GM19328 (cell line): ENCODE results near the gene KRT23.

Source experiments
- ATAC-seq: cut with Tn5 transposase; IDR thresholded peaks from one replicate; pipeline ENCODE4 v1.9.1; 2021; ENCODE audit warnings: mild to moderate bottlenecking, moderate library complexity; ENCODE audit not compliant: unreplicated experiment

The KRT23 gene

DNA sequence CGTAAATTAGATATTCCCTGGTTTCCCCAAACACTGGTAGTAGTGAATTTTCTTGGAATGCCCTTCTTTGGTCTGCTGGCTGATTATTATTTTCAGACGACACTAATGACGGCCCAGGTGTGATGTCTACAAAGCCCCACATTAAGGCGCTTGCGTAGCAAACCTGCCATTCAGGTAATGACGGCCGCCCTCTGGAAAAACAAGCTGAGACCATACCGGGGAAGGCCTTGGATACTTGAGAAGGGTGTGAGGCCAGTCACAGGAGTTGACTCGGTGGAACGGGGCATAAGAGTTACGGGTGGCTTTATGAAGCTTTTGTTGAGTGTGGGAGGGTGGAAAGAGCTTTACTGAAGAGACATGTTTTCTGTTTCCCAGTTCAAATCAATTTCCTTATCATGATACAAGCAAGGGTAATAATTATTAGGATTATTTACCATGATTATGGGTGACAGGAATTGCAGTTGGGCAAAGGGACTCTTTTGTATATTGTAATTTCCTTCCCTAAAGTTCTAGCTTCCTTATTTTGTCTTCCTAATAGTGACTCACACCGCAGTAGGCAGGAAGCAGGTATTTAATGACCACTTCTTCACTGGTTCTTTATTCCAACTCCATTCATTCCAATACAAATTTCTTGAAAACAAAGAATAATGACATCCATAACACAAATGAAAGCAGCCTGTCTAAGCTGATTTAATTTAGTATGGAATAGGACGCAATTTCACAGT is 24.8 kb downstream of the KRT23 start:
- ATAC-seq: no peak

DNA sequence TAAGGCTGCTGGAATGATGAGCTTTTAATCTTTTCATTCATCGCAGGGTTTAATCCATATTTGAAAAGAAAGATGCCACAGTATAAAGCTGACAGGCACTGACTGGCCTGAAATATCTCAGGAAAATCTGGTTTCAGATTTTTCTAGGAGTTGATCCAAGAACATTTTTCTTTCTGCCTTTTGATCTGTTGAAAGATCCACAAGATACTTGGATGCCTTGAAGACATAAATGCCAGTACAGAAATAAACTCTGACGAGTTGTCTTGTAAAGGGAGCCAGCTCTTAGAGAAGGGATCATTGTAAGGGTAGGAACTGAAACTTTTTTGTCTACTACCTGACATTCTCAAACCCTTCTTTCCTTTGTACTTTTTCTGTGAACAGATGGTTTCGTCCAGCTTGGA is 27.0 kb downstream of the KRT23 start:
- no peak for ATAC-seq

DNA sequence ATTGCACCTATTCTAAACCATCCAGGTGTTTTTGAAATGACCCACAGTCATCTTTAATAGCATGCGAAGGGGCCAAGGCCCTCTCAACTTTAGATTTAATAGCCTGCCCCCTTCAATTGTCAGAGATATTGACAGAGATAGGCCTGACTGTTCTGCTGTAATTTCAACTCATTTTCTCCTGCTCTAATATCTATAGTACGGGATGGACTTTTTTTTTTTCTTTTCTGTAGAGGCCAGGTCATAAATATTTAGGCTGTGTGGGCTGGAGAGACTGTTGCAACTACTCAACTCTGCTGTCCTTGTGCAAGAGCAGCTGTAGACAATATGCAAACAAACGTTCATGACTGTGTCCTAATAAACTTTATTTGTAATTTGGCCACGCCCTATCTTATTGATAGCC is 27.7 kb downstream of the KRT23 start:
- ATAC-seq: no peak

DNA sequence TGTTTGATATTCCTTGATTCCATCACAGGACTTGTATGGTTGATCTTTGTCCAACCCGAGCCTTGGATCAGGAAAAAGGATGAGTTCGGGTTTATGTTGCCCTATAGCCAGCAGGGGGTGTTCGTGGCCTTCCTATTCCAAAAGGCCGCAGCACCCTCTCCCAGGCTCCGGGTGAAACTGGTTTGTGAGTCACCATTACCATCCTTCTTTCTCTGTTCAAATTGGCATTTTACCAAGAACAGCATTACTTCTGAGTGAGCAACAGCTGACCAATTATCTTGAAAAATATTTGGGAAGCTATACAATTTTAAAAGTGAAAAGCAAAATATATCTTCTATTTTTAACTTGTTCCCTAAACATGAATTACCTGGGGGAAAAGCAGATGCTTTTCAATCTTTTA is 28.1 kb downstream of the KRT23 start:
- no peak for ATAC-seq

DNA sequence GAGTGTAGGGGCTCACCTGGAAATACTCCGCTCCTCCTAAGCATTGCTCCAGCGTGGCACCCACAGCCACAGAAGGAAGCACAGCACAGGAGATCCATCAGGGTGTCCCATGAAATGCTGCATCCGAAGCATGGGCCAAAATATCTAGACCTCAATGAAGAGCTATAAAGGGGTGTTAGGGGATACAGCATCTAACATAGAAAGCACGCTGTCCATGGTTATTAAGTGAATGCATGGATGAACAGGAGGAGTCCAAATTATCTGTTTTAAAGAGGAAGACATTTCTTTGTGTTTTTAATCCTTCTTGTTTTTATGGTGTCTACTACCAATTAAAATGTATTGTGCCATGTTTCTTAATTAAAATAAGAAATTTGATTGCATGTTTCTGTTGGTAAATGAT is 30.8 kb downstream of the KRT23 start:
- no peak for ATAC-seq

DNA sequence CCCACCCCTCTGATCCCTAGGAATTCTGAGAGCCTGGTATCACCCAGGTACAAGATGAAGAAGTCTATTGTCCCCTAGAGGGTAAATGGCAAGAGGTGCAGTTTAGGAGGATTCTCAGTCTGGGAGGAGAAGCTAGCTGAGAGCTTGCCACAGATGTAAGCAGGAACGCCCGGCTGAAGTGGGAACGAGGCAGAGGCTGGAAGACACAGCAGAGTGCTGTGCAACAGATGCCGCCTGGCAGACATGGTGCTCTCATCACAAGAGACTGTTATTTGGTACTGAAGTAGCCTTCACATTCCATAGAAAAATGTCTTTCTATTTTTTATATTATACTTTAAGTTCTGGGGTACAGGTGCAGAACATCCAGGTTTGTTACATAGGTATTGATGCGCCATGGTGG is 32.1 kb downstream of the KRT23 start:
- ATAC-seq: no peak

DNA sequence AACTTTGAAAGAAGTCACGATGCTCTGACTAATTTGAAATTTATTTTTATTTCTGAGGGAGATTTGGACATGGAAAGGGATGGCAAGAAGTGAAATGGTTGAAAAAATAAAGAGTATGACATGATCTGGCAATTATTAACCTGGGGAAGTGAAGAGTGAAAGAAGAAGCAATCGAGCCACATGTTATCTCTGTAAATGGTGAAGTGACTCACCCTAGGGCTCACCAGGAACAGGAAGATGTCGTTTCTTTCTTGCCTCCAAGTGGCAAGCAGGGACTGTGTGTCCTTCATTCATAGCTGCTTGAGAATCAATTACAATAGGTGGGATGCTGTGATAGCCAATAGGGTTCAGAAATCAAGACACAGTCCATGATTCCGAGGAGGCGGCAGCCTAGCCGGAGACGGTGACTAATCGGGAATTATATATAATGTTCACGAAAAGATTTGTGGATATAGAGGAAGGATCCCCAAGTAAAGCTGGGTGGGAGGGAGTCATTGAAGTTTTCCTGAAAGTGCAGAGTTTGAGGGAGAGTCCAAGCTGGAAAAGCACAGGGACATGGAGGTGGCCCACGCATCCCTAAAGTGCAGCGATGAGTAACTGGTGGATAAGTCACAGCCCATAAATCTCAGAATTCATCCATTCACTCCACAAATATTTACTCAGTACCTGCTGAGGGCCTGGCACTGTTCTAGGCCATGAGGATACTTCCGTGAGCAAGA is 34.2 kb downstream of the KRT23 start:
- ATAC-seq: no peak

DNA sequence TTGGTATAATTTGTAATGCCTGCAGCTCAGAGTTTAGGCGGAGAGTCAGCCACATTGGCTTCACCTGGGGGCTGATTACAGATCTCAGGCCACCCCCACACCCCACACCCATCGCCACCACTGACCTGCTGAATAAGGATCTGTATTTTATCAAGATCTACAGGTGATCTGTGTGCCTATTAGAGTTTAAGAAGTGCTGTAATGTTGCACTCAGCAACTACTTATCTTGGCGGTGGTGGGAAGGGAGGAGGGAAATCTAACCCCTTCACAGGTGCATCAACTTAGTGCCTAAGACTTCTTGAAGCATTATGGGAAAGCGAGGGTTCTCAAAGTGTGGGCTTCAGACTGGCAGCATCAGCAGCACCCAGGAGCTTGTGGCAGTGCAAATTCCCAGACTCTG is 34.9 kb downstream of the KRT23 start:
- ATAC-seq: no peak

DNA sequence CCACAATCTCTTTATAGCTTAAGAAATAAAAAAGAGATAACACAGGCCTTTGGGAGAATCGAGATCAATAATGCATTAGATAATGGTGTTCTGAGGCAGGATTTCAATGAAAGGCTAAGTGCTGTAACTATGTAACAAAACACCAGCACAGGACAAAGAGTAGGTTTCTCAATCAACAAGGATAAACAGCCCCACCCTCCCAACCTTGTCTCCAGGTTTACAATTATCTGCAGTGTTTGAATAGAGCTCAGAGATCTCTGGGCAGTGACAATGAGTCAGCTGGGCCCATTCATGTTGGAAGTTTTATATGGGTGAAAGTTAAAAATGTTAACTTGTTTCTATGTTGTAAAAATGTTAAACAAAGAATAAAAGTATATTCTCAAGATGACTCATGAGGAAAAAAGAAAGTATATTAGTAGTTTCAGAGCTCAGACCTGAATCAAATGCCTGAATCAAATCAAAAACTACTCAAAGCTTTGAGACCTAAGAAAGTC is 35.4 kb downstream of the KRT23 start:
- no peak for ATAC-seq

DNA sequence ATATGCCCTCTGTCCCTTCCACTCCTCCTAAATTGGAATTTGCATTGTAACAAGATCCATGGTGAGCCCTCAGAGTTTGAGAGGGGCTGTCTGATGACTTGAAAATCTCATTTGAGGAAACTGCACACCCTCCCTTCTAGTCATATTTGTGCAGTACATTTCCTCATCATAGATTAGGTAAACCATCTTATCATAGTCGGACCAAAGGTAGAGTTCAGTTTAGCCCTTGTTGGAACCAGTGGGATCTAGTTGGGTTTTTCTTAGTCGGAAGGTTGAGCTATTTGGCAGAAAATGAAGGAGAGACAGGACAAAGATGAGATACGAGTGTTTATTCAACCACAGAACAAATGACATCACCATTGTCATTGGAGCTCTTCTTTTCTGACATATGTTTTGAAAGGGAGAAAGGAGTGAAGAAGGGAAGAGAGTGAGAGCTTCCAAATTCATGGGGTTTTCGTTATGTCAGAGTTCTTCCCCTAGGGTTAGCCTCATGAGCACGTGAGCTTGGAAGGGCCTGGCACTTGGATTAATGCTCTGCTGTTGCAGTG is 36.6 kb downstream of the KRT23 start:
- no peak for ATAC-seq

DNA sequence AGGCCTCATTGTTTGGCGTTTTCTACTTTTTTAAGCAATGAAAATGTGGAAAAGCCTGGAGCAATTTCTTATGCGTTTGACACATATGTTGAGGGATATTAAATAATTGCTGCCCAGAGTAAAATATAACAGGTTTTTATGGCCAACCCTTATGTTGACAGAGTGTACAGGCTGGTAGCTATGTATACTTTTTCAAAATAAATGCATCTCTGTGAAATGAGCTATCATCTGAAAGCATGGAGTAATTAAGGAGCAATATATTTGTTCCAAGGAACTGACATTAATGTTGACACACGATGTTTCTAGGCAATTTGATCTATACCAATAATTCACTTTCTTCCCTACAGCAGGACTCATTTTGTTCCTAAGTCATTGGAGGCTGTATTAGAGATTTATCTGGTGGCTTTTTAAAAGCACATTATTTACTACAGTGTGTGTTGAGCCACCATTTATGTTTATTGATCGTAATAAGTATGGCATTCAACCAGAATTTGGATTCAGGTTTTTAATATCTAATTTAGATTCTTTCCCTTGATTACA is 40.5 kb downstream of the KRT23 start:
- no peak for ATAC-seq

DNA sequence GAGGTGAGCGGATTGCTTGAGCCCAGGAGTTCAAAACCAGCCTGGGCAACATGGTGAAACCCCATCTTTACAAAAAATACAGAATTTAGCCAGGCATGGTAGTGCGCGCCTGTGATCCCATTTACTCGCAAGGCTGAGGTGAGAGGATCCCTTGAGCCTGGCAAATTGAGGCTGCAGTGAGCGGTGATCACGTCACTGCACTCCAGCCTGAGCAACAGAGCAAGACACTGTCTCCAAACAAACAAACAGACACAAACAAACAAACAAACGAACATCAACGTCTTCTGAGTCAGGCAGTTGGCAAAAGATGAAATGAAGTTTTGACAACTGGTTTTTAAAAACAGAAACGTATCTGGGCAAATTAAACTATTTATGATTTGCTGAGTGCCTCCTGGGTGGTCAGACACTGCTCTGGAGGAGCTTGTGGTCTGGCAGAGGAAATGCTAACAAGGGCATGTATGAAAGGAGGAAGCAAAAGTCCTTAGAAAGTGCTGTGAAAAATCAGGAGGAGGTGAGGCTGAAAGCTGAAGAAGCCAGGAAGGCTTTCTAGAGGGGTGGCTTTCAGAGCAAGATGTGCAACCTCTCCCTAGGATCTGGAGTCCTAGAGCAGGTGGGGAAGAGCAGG is 42.2 kb downstream of the KRT23 start:
- no peak for ATAC-seq

DNA sequence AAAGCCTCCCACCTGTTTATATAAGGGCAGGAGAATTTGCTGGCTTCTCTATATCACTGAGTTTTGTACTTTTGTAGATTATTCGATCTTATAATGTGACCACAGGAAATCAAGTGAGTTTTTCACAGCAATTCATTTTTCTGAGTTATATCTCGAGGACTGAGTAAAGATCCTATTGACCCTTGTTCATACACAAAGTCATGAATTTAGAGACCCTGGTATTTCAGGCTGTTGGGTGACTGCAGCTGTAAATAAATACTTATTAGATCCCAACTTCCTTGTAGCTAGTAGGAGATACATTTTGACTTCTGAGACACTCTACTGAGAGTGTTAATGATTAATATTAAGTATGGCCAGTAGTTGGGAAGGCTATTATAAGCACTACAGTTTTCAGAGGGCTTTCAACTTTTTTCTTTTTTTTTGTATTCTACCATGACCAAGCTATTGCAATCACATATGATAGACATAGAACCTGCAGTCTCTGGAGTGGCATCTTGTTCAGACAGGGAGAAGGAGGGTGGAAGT is 49.2 kb downstream of the KRT23 start:
- no peak for ATAC-seq

DNA sequence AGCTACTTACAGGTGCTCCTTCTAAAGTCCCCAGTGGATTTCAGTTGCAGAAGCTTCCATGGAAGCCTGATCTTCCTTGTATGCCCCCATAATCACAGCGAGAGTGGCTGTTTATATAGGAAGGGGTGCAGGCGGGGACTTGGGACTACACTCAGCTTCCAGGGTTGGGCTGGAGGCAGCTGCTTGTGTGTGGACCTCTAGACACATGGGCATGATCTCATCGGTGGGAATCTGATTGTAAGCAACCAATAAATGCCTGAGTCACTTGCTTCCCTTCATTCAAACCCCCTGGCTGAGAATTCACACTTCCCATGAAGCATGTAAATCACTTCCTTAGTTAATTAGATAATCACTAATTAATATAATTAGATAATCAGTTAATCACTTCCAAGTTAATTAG is 51.4 kb downstream of the KRT23 start:
- no peak for ATAC-seq

DNA sequence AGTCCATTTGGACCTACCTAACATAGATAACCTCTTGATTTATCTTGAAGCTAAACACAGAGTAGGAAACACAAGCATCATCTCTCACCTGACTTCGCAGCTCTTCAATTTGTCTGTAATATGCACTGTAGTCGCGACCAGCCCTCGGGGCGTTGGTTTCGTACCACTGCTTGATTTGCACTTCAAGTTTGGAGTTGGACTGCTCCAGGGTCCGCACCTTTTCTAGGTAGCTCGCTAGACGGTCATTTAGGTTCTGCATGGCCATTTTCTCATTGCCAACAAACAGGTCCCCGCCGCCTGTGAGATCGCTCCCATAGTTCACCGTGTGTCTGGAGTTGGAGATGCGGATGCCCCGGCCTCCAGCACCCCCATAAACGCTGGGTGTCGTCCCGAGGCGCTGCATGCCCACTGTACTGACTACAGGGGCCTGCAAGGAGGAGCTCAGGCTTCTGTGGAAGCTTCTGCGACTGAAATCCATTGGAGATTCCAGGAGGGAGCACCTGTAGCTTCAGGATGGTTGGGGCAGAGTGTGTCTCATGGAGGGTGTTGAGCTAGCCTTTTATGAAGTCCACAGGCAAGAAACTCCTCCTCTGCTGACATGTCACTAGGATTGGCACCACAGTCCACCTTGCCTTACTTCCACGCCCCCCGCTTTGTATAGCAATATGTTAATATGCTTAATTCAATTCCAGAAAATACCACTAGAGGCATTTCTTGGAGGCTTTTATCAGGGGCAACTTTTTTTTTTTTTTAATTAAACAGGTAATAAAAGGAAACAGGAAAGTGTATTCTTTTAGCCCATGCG is 52.5 kb downstream of the KRT23 start, which contains the start of gene KRT20:
Gene KRT20, minus strand, starts transcription at position 535 of the 805 bp plus-strand sequence. Its CDS starts 57 bp downstream, at position 478.
- ATAC-seq: no peak

DNA sequence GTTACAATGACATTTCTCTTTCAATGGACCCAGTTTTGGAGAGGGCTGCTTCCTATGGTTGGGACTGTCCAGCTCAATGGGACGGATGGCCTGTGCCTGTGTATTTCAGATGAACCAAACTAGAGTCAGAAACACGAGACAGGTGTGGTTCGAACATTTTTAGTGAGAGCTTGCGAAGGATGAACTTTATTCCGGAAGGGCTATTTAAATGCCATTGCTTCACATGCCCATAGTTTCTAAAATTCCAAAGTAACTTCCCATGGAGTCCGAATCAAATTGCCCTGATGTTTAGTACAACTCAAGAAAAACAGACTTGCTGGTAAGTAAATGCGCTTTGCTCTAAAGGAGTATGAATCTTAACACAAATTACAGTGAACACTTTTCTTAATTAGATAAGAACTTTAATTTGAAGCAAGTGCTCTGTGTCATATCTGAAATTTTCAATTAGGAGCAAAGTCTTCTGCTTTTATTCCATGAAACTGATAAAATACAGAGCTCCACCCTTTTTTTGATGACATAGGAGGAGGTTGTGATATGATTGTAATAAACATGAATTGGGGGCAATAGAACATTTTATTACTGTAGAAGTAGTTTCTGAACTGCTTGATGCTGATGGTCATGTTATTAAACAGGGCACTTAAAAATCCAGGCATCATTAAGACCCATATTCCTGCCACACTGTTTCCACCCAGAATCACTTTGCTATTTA is 53.7 kb downstream of the KRT23 start:
- no peak for ATAC-seq

DNA sequence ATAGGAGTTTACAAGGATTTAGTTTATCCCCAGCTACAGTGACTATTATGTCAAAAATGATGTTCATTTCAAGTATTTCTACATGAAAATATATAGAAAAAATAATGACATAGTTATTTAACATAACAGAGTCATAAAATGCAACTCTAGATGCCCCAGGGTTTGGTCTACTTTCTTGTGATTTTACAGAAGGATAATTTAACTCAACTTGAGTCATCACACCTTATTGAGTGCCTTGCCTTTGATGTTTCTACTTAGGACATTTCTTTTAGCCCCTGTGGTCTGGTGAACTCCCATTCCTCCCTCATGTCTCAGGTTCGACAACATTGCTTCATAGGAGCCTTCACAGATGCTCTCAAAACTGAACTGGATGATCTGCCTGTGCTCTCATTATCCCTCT is 54.4 kb downstream of the KRT23 start:
- ATAC-seq: no peak

DNA sequence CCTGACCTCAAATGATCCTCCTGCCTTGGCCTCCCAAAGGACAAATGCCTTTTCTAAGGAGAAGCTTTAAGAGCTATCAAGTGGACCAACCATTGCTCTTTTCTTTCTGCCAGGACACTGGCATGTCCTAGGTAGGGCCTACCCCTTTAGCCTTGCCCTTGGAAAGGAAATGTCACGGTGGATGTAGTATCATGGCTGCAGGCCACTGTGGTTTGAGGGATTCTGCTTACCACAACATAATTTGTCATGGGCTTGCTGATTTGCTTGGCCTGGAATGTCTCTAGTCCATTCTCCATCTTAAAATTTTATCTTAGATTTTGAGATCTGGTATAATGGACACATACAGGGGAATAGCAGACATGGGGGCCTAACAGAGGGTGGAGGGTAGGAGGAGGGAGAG is 58.4 kb downstream of the KRT23 start:
- ATAC-seq: no peak

DNA sequence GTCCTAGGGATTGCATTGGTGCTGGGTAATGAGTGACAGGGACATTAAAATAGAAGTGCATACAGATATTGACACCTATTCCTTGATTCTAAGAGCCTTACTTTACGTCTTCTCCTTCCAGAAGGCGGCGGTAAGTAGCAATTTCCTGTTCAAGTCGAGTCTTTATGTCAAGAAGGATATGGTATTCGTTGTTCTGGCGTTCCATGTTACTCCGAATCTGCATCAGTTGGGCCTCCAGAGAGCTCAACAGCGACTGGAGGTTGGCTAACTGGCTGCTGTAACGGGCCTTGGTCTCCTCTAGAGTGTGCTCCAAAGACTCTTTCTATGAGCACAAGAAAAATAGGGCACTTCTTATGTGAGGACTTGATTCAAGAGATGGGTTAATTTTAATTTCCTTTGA is 59.4 kb downstream of the KRT23 start:
- no peak for ATAC-seq

DNA sequence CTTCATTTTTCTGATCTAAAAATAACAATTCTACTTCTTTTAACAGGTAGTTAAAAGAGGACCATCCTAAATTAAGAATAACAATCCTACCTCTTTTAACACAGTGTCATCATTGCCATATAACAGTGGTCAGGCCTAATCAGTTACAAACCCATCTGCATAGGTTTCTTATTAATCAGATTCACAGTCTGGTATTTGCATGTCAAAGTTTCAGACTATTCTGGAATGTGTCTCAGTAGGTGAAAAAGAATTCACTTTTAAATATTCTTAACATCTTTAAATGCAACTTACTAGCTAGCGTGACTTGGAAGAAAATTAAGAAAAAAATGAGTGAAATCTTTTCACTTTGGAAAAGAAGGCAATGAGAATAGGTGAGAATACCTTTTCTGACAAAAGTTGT is 63.6 kb downstream of the KRT23 start:
- ATAC-seq: no peak
